HepG2 (cell line): ENCODE measurements around the gene PLD3. TPM values are rescaled to one million over a fixed set of nuclear protein-coding genes. Genes with fewer than 3 reads are reported as not detected.

Source experiments
- ATAC-seq: fragments of 200-7000 bp; cut with Tn5 transposase; 3 replicates; pipeline ENCODE4 v1.9.1; 2020; ENCODE audit warnings: mild to moderate bottlenecking, moderate library complexity
- BruUV-seq: library from RNA; stranded (reverse); fragments of 400-500 nt; replicated peaks from 2 replicates; lab custom pipeline; 2021; lab: Mats Ljungman, UMichigan
- CTCF ChIA-PET: fragments of 300-600 bp; formaldehyde crosslinking; extraction: SDS; loops from one replicate; lab custom pipeline; 2021; ENCODE audit warnings: low total read pairs, inconsistent platforms, low intra/inter-chr PET ratio; lab: Yijun Ruan, JAX
- POLR2A ChIA-PET: fragments of 350-600 bp; sonication (Branson Sonifier 250); formaldehyde crosslinking; loops from one replicate; lab custom pipeline; 2020; ENCODE audit warnings: antibody characterized with exemption, inconsistent platforms; lab: Yijun Ruan, JAX
- DNase-seq: peaks from one replicate; pipeline ENCODE4 v3.0.0-alpha.2; 2015; ENCODE audit warnings: low spot score
- FAIRE-seq: peaks from 3 replicates; lab custom pipeline; 2011; peaks lifted over from hg19 to GRCh38; lab: Jason Lieb, UNC
- H2AFZ ChIP-seq: one replicate; pipeline ENCODE4 v1.6.1; 2011; ENCODE audit warnings: low read length, inconsistent platforms
- H3K27ac ChIP-seq: fragments of 300-600 bp; 3 replicates; pipeline ENCODE4 v1.8.0; 2011; ENCODE audit warnings: mixed run types, mild to moderate bottlenecking, mixed read lengths, low read length, inconsistent platforms; ENCODE audit not compliant: insufficient read depth; ENCODE audit errors: extremely low read length
- H3K27me3 ChIP-seq, 2 experiments: fragments of 200-600 bp in 1 of 2; 2 replicates in 1 of 2; 3 replicates in 1 of 2; pipeline versions ENCODE4 v1.6.0 to v1.8.0; 2011; ENCODE audit warnings: low read length in 2 of 2, mild to moderate bottlenecking in 2 of 2, moderate library complexity in 2 of 2, inconsistent platforms in 1 of 2; ENCODE audit not compliant: insufficient read depth in 2 of 2, control insufficient read depth in 1 of 2
- H3K36me3 ChIP-seq, 2 experiments: fragments of 200-600 bp in 1 of 2; replicated peaks in 1 of 2; 2 replicates in 1 of 2; 3 replicates in 1 of 2; pipeline versions ENCODE4 v1.5.1 to v1.8.0; 2011; ENCODE audit warnings: low read length in 2 of 2, inconsistent platforms in 1 of 2; ENCODE audit not compliant: insufficient read depth in 2 of 2, control insufficient read depth in 1 of 2
- H3K4me1 ChIP-seq: 2 replicates; pipeline ENCODE4 v1.5.1; 2012; ENCODE audit warnings: low read length, inconsistent platforms; ENCODE audit not compliant: insufficient read depth
- H3K4me2 ChIP-seq: 2 replicates; pipeline ENCODE4 v1.6.0; 2011; ENCODE audit warnings: low read depth, low read length, inconsistent platforms
- H3K4me3 ChIP-seq, 3 experiments: fragments of 200-600 bp in 1 of 3; sonication (generic), shearing (Covaris generic) in 1 of 3; replicated peaks in 1 of 3; 2 replicates each; pipeline ENCODE4 v1.5.1; 2011 to 2016; ENCODE audit warnings: low read length in 3 of 3, inconsistent platforms in 2 of 3, low read depth in 2 of 3, mild to moderate bottlenecking in 2 of 3, control low read depth in 1 of 3, mixed read lengths in 1 of 3; ENCODE audit not compliant: insufficient read depth in 1 of 3
- H3K79me2 ChIP-seq: one replicate; pipeline ENCODE4 v1.6.1; 2011; ENCODE audit warnings: low read length, inconsistent platforms; ENCODE audit not compliant: insufficient read depth
- H3K9ac ChIP-seq: 2 replicates; pipeline ENCODE4 v1.6.0; 2011; ENCODE audit warnings: mild to moderate bottlenecking, low read depth, low read length, inconsistent platforms; ENCODE audit not compliant: insufficient read depth
- H3K9me3 ChIP-seq: 2 replicates; pipeline ENCODE4 v1.5.1; 2012; ENCODE audit warnings: mild to moderate bottlenecking, low read length
- H4K20me1 ChIP-seq: 2 replicates; pipeline ENCODE4 v1.6.0; 2011; ENCODE audit warnings: inconsistent platforms, mild to moderate bottlenecking, low read length, moderate library complexity; ENCODE audit not compliant: insufficient read depth
- ASH2L ChIP-seq: fragments of 300-600, 200-600 bp; sonication (generic); IDR thresholded peaks from 2 replicates; pipeline ENCODE4 v1.7.0; 2017; ENCODE audit warnings: low read depth, mild to moderate bottlenecking, moderate library complexity, mixed read lengths, low read length; ENCODE audit not compliant: insufficient read length
- FOXC1 ChIP-seq: sonication (generic); formaldehyde crosslinking; IDR thresholded peaks from 2 replicates; pipeline ENCODE4 v1.8.0; 2022; ENCODE audit warnings: mild to moderate bottlenecking, missing genetic modification reagents, borderline replicate concordance
- KDM1A ChIP-seq: IDR thresholded peaks from 2 replicates; pipeline ENCODE4 v1.6.1; 2016; ENCODE audit warnings: missing compliant biosample characterization
- KDM3A ChIP-seq: IDR thresholded peaks from 2 replicates; pipeline ENCODE4 v1.6.1; 2018; ENCODE audit warnings: low read depth, missing compliant biosample characterization
- MAFG ChIP-seq: sonication (generic); formaldehyde crosslinking; IDR thresholded peaks from 2 replicates; pipeline ENCODE4 v1.5.1; 2020; ENCODE audit warnings: mild to moderate bottlenecking, missing genetic modification reagents
- PCBP1 ChIP-seq: fragments of 200-400 bp; formaldehyde crosslinking; IDR thresholded peaks from 2 replicates; pipeline ENCODE4 v1.6.1; 2017; ENCODE audit warnings: mild to moderate bottlenecking, low read depth, low read length, borderline replicate concordance
- RBFOX2 ChIP-seq: fragments of 200-400 bp; formaldehyde crosslinking; IDR thresholded peaks from 2 replicates; pipeline ENCODE4 v1.6.1; 2017; ENCODE audit warnings: low read depth, mild to moderate bottlenecking, low read length
- REL ChIP-seq: sonication (generic); formaldehyde crosslinking; conservative IDR thresholded peaks from 2 replicates; pipeline ENCODE4 v1.8.0; 2022; ENCODE audit warnings: mild to moderate bottlenecking, missing genetic modification reagents, moderate library complexity
- SNAPC2 ChIP-seq: sonication (generic); formaldehyde crosslinking; IDR thresholded peaks from 2 replicates; pipeline ENCODE4 v1.8.1; 2022; ENCODE audit warnings: mild to moderate bottlenecking, missing genetic modification reagents
- SUZ12 ChIP-seq: fragments of 150-350 bp; IDR thresholded peaks from 2 replicates; pipeline ENCODE4 v1.6.1; 2014; ENCODE audit warnings: low read depth, low read length
- ZKSCAN8 ChIP-seq: IDR thresholded peaks from 2 replicates; pipeline ENCODE4 v1.6.1; 2016; ENCODE audit warnings: borderline replicate concordance, missing genetic modification reagents, missing compliant biosample characterization
- ZNF580 ChIP-seq: IDR thresholded peaks from 2 replicates; pipeline ENCODE4 v1.6.1; 2016; ENCODE audit warnings: low read depth, borderline replicate concordance
- ZNF629 ChIP-seq: sonication (generic); formaldehyde crosslinking; conservative IDR thresholded peaks from 2 replicates; pipeline ENCODE4 v1.5.0; 2020; ENCODE audit warnings: missing genetic modification reagents
- ZNF773 ChIP-seq: sonication (generic); formaldehyde crosslinking; IDR thresholded peaks from 2 replicates; pipeline ENCODE4 v1.4.0; 2020; ENCODE audit warnings: missing genetic modification reagents, borderline replicate concordance
- ZNF788 ChIP-seq: sonication (generic); formaldehyde crosslinking; IDR thresholded peaks from 2 replicates; pipeline ENCODE4 v1.5.0; 2020; ENCODE audit warnings: mild to moderate bottlenecking, missing genetic modification reagents, borderline replicate concordance
- ZNF790 ChIP-seq: sonication (generic); formaldehyde crosslinking; IDR thresholded peaks from 2 replicates; pipeline ENCODE4 v1.8.0; 2022; ENCODE audit warnings: missing genetic modification reagents, mild to moderate bottlenecking, borderline replicate concordance
- ZSCAN29 ChIP-seq: sonication (generic); formaldehyde crosslinking; conservative IDR thresholded peaks from 2 replicates; pipeline ENCODE4 v1.4.0; 2020; ENCODE audit warnings: mild to moderate bottlenecking, missing genetic modification reagents
- WGBS: methylation state at CpG from one replicate; pipeline ENCODE4 v1.1.6; 2017; ENCODE audit warnings: low lambda C conversion rate; 5-methylcytosine and 5-hydroxymethylcytosine counted together
- in situ Hi-C: cut with HindIII; loops from 2 replicates; pipeline ENCODE4 v1.10.0; 2017; ENCODE audit warnings: low pct_unique_long_range_greater_than_20kb; ENCODE audit not compliant: extremely low pct_ligation_motif_present
- intact Hi-C: fragments of 100-400 bp; cut with micrococcal nuclease; formaldehyde crosslinking; loops from one replicate; pipeline ENCODE4 v1.10.0; 2022; ENCODE audit not compliant: unreplicated experiment
- polyA plus RNA-seq, 8 experiments: library from polyadenylated mRNA; depleted of rRNA in 3 of 8; stranded (reverse) in 7 of 8; unstranded in 1 of 8; fragments of >200 nt; fragmentation: Illumina TruSeq in 4 of 8; extraction: Trizol in 4 of 8; gene quantifications; 2 replicates each; pipeline versions ENCODE4 v1.2.1 to v1.2.3, GENCODE V29; 2011 to 2016; ENCODE audit warnings: low read depth in 4 of 8, missing spikeins in 1 of 8, mixed read lengths in 1 of 8; ENCODE audit not compliant: insufficient read depth in 1 of 8
- total RNA-seq, 5 experiments: library from RNA; depleted of rRNA; stranded (reverse); fragments of >200 nt; fragmentation: Illumina TruSeq; extraction: Trizol; gene quantifications; 2 replicates each; pipeline ENCODE4 v1.2.3, GENCODE V29; 2016; ENCODE audit warnings: low read depth in 1 of 5
- TF ChIP-seq, protein P1 (sequence below): sonication (generic); formaldehyde crosslinking; IDR thresholded peaks from 2 replicates; pipeline ENCODE4 v1.5.0; 2020; ENCODE audit warnings: mild to moderate bottlenecking, missing genetic modification reagents, moderate library complexity
- TF ChIP-seq, protein P2 (sequence below): sonication (generic); formaldehyde crosslinking; IDR thresholded peaks from 2 replicates; pipeline ENCODE4 v1.4.0; 2020; ENCODE audit warnings: mild to moderate bottlenecking, low read depth, missing genetic modification reagents

PLD3 gene
- total and polyA plus RNA-seq, 2 of the 13 experiments (the other 11 are each of a cell fraction or from before 2014, with no cell fraction given) = 45.7 to 164 TPM

- TF ChIP-seq REL (CRISPR knock-in tag) (no peak), SNAPC2 (CRISPR knock-in tag) (no peak)
Measured at GRCh38 chr19:40400559-40400958, 52.1 kb downstream of the PLD3 start (continued).

DNA sequence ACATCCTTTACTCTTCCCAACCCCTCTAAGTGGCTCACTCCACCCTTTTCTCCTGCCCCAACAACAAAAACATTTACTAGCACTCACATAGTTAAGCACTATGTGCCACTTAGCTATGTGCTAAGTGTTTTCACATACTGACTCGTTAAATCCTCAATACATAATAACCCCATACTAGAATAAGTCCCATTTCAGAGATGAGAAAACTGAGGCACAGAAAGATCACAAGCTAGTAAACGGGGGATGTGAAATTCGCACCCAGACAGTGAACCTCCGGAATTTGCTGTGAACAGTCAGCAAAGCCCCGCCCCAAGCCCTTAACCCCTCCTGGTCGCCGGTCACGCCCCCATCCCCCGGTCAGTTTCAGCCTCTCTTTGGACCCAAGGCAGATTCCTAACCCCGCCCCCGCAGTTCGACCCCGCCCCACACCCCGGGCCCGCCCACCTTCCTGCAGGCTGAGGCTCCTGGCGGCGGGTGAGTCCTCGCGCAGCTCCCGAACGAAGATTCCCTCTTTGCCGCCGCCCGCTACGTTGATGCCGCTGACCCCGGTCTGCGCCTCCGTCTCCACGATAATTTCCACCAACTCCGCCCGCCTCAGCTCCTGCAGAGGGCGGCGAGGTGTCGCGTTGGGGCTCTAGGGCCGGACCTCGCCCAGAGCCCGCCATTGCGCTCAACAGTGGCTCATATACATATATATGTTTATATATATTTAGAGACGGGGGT, 54.9 kb downstream of the PLD3 start:
- 0% methylated on average over 8 of the region's 41 CpGs for WGBS
- Histone ChIP-seq H2AFZ (no peak overlapping the region), H3K27ac (peak overlapping the region; percentile 50), H3K4me2 (peak overlapping the region; percentile 79), H3K9ac (peak overlapping the region; percentile 60; the same call in 1 of the 2 replicates), H3K9me3 (no peaks in the 10 kb centered on the region), H3K27me3 (peaks cover 2 to 4% of the 10 kb centered on the region in 2 experiments; a peak in 1 of 5 replicates), H3K79me2 (no peaks in the 10 kb centered on the region), H4K20me1 (no peaks in the 10 kb centered on the region), H3K4me3 (peak overlapping the region; percentile 54 to 73 (median 70); a peak in 5 of 6 replicates), H3K4me1 (peaks cover 21% of the 10 kb centered on the region), H3K36me3 (no peaks in the 10 kb centered on the region)
- intact Hi-C loops (no loop called here), in situ Hi-C loops (no loop called here)
- ChIA-PET CTCF (no interaction called here), POLR2A (interaction anchor here (0.6 to 2.4 kb wide), 11 partner anchors 9 to 200 kb away, joined by 3 to 12 read pairs (median 4); partner anchors contain the start of genes BLVRB, PRX and SERTAD1)
- TSS peak; percentile 60 for BruUV-seq
- peak; percentile 84 for DNase-seq
- peak; percentile 91 for ATAC-seq
- FAIRE-seq = peak; percentile 91
- TF ChIP-seq PCBP1 = 0 out of 2 replicates have a peak, but pooled peaks have one; percentile 46
- TF ChIP-seq ZNF629 (CRISPR knock-in tag) = peak; percentile 99
- TF ChIP-seq ZNF773 (CRISPR knock-in tag) = no peak
- TF ChIP-seq, protein P1, sequence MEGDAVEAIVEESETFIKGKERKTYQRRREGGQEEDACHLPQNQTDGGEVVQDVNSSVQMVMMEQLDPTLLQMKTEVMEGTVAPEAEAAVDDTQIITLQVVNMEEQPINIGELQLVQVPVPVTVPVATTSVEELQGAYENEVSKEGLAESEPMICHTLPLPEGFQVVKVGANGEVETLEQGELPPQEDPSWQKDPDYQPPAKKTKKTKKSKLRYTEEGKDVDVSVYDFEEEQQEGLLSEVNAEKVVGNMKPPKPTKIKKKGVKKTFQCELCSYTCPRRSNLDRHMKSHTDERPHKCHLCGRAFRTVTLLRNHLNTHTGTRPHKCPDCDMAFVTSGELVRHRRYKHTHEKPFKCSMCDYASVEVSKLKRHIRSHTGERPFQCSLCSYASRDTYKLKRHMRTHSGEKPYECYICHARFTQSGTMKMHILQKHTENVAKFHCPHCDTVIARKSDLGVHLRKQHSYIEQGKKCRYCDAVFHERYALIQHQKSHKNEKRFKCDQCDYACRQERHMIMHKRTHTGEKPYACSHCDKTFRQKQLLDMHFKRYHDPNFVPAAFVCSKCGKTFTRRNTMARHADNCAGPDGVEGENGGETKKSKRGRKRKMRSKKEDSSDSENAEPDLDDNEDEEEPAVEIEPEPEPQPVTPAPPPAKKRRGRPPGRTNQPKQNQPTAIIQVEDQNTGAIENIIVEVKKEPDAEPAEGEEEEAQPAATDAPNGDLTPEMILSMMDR (CRISPR knock-in tag) = 0 out of 2 replicates have a peak, but pooled peaks have one; percentile 3
- TF ChIP-seq FOXC1 (CRISPR knock-in tag) = no peak
- TF ChIP-seq RBFOX2 = peak; percentile 58
- peak; percentile 90 for TF ChIP-seq KDM1A
- peak; percentile 18 for TF ChIP-seq ASH2L
- no peak for TF ChIP-seq ZKSCAN8 (CRISPR knock-in tag)
- TF ChIP-seq SUZ12 = no peak
- TF ChIP-seq ZSCAN29 (CRISPR knock-in tag) = 0 out of 2 replicates have a peak, but pooled peaks have one; percentile 65
- 0 out of 2 replicates have a peak, but pooled peaks have one; percentile 54 for TF ChIP-seq ZNF790 (CRISPR knock-in tag)
- peak; percentile 28; the same call in 1 of the 2 replicates for TF ChIP-seq ZNF788 (CRISPR knock-in tag)
- TF ChIP-seq KDM3A (CRISPR knock-in tag) = no peak
- TF ChIP-seq, protein P2, sequence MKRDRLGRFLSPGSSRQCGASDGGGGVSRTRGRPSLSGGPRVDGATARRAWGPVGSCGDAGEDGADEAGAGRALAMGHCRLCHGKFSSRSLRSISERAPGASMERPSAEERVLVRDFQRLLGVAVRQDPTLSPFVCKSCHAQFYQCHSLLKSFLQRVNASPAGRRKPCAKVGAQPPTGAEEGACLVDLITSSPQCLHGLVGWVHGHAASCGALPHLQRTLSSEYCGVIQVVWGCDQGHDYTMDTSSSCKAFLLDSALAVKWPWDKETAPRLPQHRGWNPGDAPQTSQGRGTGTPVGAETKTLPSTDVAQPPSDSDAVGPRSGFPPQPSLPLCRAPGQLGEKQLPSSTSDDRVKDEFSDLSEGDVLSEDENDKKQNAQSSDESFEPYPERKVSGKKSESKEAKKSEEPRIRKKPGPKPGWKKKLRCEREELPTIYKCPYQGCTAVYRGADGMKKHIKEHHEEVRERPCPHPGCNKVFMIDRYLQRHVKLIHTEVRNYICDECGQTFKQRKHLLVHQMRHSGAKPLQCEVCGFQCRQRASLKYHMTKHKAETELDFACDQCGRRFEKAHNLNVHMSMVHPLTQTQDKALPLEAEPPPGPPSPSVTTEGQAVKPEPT (CRISPR knock-in tag) = peak; percentile 32; the same call in 1 of the 2 replicates
- TF ChIP-seq ZNF580 (CRISPR knock-in tag) = no peak
- no peak for TF ChIP-seq MAFG (CRISPR knock-in tag)
